Panc1 (cell line): ENCODE measurements around the gene GALNT18. TPM values are rescaled to one million over a fixed set of nuclear protein-coding genes. Genes with fewer than 3 reads are reported as not detected.

Source experiments
- ATAC-seq: fragments of 200-7000 bp; cut with Tn5 transposase; 2 replicates; pipeline ENCODE4 v1.9.1; 2020; ENCODE audit warnings: mild to moderate bottlenecking, moderate library complexity
- BruUV-seq: library from RNA; stranded (reverse); fragments of 400-500 nt; replicated peaks from 2 replicates; lab custom pipeline; 2021; lab: Mats Ljungman, UMichigan
- CTCF ChIA-PET: fragments of 300-600 bp; sonication (Branson Sonifier 250); formaldehyde crosslinking; loops from one replicate; lab custom pipeline; 2022; ENCODE audit warnings: antibody characterized with exemption; lab: Charles Lee
- POLR2A ChIA-PET: fragments of 300-600 bp; sonication (Branson Sonifier 250); formaldehyde crosslinking; loops from one replicate; lab custom pipeline; 2022; ENCODE audit warnings: antibody characterized with exemption; lab: Charles Lee
- DNase-seq: peaks from one replicate; pipeline ENCODE4 v3.0.0-alpha.2; 2010; ENCODE audit warnings: low read depth, low spot score
- H3K27ac ChIP-seq: 2 replicates; pipeline ENCODE4 v1.5.1; 2011; ENCODE audit warnings: mild to moderate bottlenecking, low read length, inconsistent platforms
- H3K27me3 ChIP-seq: fragments of 200-500 bp; sonication (Bioruptor generic); 2 replicates; pipeline ENCODE4 v1.6.0; 2014; ENCODE audit warnings: low read length, inconsistent platforms; ENCODE audit not compliant: control insufficient read depth, insufficient read depth
- H3K36me3 ChIP-seq: fragments of 200-500 bp; sonication (Bioruptor generic); 2 replicates; pipeline ENCODE4 v1.5.1; 2014; ENCODE audit warnings: inconsistent platforms, mild to moderate bottlenecking, low read length, moderate library complexity; ENCODE audit not compliant: control insufficient read depth, insufficient read depth
- H3K4me1 ChIP-seq: 2 replicates; pipeline ENCODE4 v1.5.1; 2011; ENCODE audit warnings: inconsistent platforms, mild to moderate bottlenecking, low read length, moderate library complexity; ENCODE audit not compliant: control insufficient read depth, insufficient read depth
- H3K4me3 ChIP-seq, 2 experiments: 2 replicates each; pipeline ENCODE4 v1.5.1; 2011 to 2012; ENCODE audit warnings: low read depth in 2 of 2, low read length in 2 of 2, mild to moderate bottlenecking in 2 of 2, inconsistent platforms in 1 of 2, moderate library complexity in 1 of 2
- H3K9me3 ChIP-seq: fragments of 200-500 bp; sonication (Bioruptor generic); 2 replicates; pipeline ENCODE4 v1.5.1; 2014; ENCODE audit warnings: low read depth, mild to moderate bottlenecking, inconsistent platforms, low read length, moderate library complexity; ENCODE audit not compliant: control insufficient read depth, insufficient read depth
- CTCF ChIP-seq: fragments of 450-650 bp; IDR thresholded peaks from 2 replicates; pipeline ENCODE4 v1.5.1; 2017; ENCODE audit warnings: mild to moderate bottlenecking
- POLR2AphosphoS5 ChIP-seq: IDR thresholded peaks from 2 replicates; pipeline ENCODE4 v1.6.1; 2012; ENCODE audit warnings: mild to moderate bottlenecking, low read depth, low read length, moderate library complexity
- SIN3A ChIP-seq: IDR thresholded peaks from 2 replicates; pipeline ENCODE4 v1.6.1; 2012; ENCODE audit warnings: low read depth, mild to moderate bottlenecking, low read length, moderate library complexity, borderline replicate concordance; ENCODE audit not compliant: insufficient read depth
- TCF7L2 ChIP-seq: IDR thresholded peaks from 2 replicates; pipeline ENCODE4 v1.6.1; 2011; ENCODE audit warnings: mild to moderate bottlenecking, low read depth, low read length, inconsistent platforms
- in situ Hi-C: cut with HindIII; loops from 2 replicates; pipeline ENCODE4 v1.10.0; 2016; ENCODE audit warnings: low sequenced_read_pairs, low pct_unique_long_range_greater_than_20kb
- intact Hi-C: fragments of 100-400 bp; cut with micrococcal nuclease; formaldehyde crosslinking; loops from one replicate; pipeline ENCODE4 v1.10.0; 2022; ENCODE audit not compliant: unreplicated experiment
- total RNA-seq: library from RNA; stranded (reverse); gene quantifications from one replicate; pipeline ENCODE4 v1.2.1, GENCODE V29; 2021; ENCODE audit not compliant: unreplicated experiment
- TF ChIP-seq, protein P1 (sequence below), 2 experiments: IDR thresholded peaks; 2 replicates each; pipeline ENCODE4 v1.6.1; 2011 to 2012; ENCODE audit warnings: low read depth in 2 of 2, control low read depth in 1 of 2, low read length in 1 of 2, mild to moderate bottlenecking in 1 of 2, moderate library complexity in 1 of 2; ENCODE audit not compliant: insufficient read depth in 1 of 2

Gene GALNT18
- total RNA-seq, 1 experiment from 2014 or later, result 8.6 TPM

DNA sequence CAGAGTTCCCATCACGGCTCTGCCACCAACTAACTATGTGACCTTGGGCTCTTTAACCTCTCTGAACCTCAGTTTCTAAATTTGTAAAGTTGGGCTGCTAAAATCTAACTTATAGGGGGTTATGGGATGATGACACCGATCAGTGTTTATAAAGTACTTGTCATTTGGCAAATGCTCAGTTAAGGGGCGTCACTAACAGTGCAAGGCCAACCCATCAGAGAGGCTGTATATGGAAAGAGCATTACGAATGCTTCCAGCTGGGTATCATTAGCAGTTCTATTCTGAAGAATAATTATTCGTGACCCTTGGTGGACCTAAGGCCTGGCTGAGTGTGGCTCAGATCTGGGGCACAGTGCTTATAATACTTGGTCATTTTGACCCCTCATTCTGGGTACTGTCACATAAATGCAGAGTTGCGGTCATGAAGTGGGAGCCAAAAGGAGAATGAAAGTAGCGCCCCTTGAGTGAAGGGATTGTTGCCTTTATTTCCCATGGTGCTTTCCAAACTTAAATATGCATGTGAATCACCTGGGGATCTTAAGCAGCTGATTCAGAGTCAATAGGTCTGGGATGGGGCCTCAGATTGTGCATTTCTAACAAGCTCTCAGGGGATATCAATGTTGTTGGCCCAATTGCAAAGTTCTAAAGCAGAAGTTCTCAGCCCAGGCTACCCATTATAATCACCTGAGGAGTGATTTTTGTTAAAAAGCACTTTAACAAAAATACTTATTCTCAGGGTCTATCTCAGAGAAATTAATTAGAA is 384.6 kb downstream of the GALNT18 start:
- H3K27ac ChIP-seq, result no peak overlapping the region
- no peaks in the 10 kb centered on the region for H3K36me3 ChIP-seq
- intact Hi-C loops (no loop called here), in situ Hi-C loops (no loop called here)
- H3K4me3 ChIP-seq, result no peak overlapping the region
- DNase-seq (no peak), ATAC-seq (no peak)
- BruUV-seq, result no TSS peak
- CTCF ChIA-PET, result no interaction called here
- POLR2A ChIA-PET, result interaction anchor here (0.7 kb wide), 1 partner anchor 23 kb away, joined by 11 read pairs; no protein-coding TSS in a partner anchor
- no peaks in the 10 kb centered on the region for H3K4me1 ChIP-seq
- no peak for TF ChIP-seq SIN3A
- TF ChIP-seq, protein P1, sequence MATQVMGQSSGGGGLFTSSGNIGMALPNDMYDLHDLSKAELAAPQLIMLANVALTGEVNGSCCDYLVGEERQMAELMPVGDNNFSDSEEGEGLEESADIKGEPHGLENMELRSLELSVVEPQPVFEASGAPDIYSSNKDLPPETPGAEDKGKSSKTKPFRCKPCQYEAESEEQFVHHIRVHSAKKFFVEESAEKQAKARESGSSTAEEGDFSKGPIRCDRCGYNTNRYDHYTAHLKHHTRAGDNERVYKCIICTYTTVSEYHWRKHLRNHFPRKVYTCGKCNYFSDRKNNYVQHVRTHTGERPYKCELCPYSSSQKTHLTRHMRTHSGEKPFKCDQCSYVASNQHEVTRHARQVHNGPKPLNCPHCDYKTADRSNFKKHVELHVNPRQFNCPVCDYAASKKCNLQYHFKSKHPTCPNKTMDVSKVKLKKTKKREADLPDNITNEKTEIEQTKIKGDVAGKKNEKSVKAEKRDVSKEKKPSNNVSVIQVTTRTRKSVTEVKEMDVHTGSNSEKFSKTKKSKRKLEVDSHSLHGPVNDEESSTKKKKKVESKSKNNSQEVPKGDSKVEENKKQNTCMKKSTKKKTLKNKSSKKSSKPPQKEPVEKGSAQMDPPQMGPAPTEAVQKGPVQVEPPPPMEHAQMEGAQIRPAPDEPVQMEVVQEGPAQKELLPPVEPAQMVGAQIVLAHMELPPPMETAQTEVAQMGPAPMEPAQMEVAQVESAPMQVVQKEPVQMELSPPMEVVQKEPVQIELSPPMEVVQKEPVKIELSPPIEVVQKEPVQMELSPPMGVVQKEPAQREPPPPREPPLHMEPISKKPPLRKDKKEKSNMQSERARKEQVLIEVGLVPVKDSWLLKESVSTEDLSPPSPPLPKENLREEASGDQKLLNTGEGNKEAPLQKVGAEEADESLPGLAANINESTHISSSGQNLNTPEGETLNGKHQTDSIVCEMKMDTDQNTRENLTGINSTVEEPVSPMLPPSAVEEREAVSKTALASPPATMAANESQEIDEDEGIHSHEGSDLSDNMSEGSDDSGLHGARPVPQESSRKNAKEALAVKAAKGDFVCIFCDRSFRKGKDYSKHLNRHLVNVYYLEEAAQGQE (IDR thresholded peaks at IDR 0.05; ENCODE audit: insufficient read depth in 1 of 2, low read depth in 2 of 2, low read length in 1 of 2), result no peak
- TF ChIP-seq CTCF, result no peak
- no peak for TF ChIP-seq POLR2AphosphoS5
- TF ChIP-seq TCF7L2, result no peak
- no peaks in the 10 kb centered on the region for H3K9me3 ChIP-seq
- 0 out of 2 replicates have a peak, but pooled peaks cover 3% of the 10 kb centered on the region for H3K27me3 ChIP-seq

DNA sequence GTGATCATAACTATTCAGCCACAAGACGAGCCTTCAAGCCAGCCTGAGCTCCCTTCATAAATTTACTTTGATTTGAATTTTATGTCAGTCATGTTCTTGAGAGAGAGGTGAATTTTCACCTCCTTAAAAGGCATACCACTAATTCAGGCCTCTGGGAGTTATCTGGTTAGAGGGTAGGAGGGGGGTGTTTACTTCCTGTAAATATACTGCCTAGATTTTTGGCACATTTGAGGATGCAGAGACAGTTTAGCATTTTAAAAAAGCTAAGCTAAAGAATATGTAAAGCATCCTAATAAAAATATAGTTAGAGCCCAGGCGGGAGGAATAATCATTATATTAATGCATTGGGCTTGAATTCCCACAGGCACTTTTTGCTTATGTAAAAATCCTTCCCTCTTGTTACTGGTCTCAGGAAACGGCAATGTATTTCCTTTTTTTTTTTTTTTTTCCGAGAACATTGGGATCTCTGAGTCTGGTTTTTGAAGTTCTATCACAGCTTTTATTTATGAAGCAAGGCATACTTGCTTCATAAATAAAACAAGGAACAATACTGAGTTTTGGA is 385.2 kb downstream of the GALNT18 start:
- H3K4me1 ChIP-seq, result no peaks in the 10 kb centered on the region
- H3K27ac ChIP-seq, result no peak overlapping the region
- no peaks in the 10 kb centered on the region for H3K9me3 ChIP-seq
- H3K36me3 ChIP-seq, result no peaks in the 10 kb centered on the region
- ChIA-PET CTCF (interaction anchor here (1.0 kb wide), 1 partner anchor 159 kb away, joined by 3 read pairs; no protein-coding TSS in a partner anchor), POLR2A (interaction anchor here (0.7 kb wide), 1 partner anchor 24 kb away, joined by 11 read pairs; no protein-coding TSS in a partner anchor)
- 0 out of 2 replicates have a peak, but pooled peaks cover 3% of the 10 kb centered on the region for H3K27me3 ChIP-seq
- intact Hi-C loops, result no loop called here
- no peak for TF ChIP-seq CTCF
- TF ChIP-seq POLR2AphosphoS5, result no peak
- no peak for TF ChIP-seq TCF7L2
- TF ChIP-seq, protein P1 (IDR thresholded peaks at IDR 0.05; ENCODE audit: insufficient read depth in 1 of 2, low read depth in 2 of 2, low read length in 1 of 2), result no peak
- no peak for TF ChIP-seq SIN3A
- no peak for ATAC-seq
- in situ Hi-C loops, result no loop called here
- no TSS peak for BruUV-seq
- no peak for DNase-seq
- H3K4me3 ChIP-seq, result no peak overlapping the region
